Endothelial cell of umbilical vein (primary cell): ENCODE results near the gene ARHGDIB. TPM values are rescaled to one million over a fixed set of nuclear protein-coding genes. Genes with fewer than 3 reads are reported as not detected.

ENCODE experiments used
- BruUV-seq: library from RNA; stranded (reverse); fragments of 400-500 nt; replicated peaks from 2 replicates; lab custom pipeline; 2021; lab: Mats Ljungman, UMichigan
- CTCF ChIA-PET: fragments of 300-600, 350-600 bp; sonication (Branson Sonifier 250); formaldehyde crosslinking; loops from one replicate; lab custom pipeline; 2021; ENCODE audit warnings: antibody characterized with exemption, inconsistent platforms; lab: Charles Lee
- POLR2A ChIA-PET: fragments of 300-600, 350-600 bp; sonication (Branson Sonifier 250); formaldehyde crosslinking; loops from one replicate; lab custom pipeline; 2021; ENCODE audit warnings: antibody characterized with exemption, inconsistent platforms; lab: Charles Lee
- DNase-seq: peaks from one replicate; pipeline ENCODE4 v3.0.0-alpha.2; 2011; ENCODE audit warnings: low read depth, low spot score
- FAIRE-seq: peaks from 2 replicates; lab custom pipeline; 2011; peaks lifted over from hg19 to GRCh38; lab: Jason Lieb, UNC
- H2AFZ ChIP-seq: 2 replicates; pipeline ENCODE4 v1.6.0; 2012; ENCODE audit warnings: low read depth, low read length, control low read depth, inconsistent platforms
- H3K27ac ChIP-seq: 2 replicates; pipeline ENCODE4 v1.5.1; 2011; ENCODE audit warnings: low read depth, mild to moderate bottlenecking, control low read depth, low read length, moderate library complexity; ENCODE audit not compliant: insufficient read depth
- H3K27me3 ChIP-seq, 2 experiments: 2 replicates each; pipeline versions ENCODE4 v1.6.0 to v1.6.1; 2011; ENCODE audit warnings: low read length in 2 of 2, mixed read lengths in 1 of 2; ENCODE audit not compliant: control insufficient read depth in 2 of 2, insufficient read depth in 2 of 2
- H3K36me3 ChIP-seq, 2 experiments: 2 replicates in 1 of 2; 3 replicates in 1 of 2; pipeline ENCODE4 v1.5.1; 2011; ENCODE audit warnings: low read length in 2 of 2, mild to moderate bottlenecking in 1 of 2, moderate library complexity in 1 of 2; ENCODE audit not compliant: control insufficient read depth in 2 of 2, insufficient read depth in 2 of 2; ENCODE audit errors: extremely low read depth in 1 of 2
- H3K4me1 ChIP-seq: 3 replicates; pipeline ENCODE4 v1.5.1; 2011; ENCODE audit warnings: mild to moderate bottlenecking, low read length; ENCODE audit not compliant: control insufficient read depth, insufficient read depth; ENCODE audit errors: extremely low read depth
- H3K4me2 ChIP-seq: 2 replicates; pipeline ENCODE4 v1.6.1; 2011; ENCODE audit warnings: low read length, control low read depth, mixed read lengths; ENCODE audit not compliant: insufficient read depth
- H3K4me3 ChIP-seq, 3 experiments: fragments of 200-600 bp in 1 of 3; sonication (generic), shearing (Covaris generic) in 1 of 3; replicated peaks in 1 of 3; 2 replicates each; pipeline ENCODE4 v1.5.1; 2011 to 2016; ENCODE audit warnings: control low read depth in 3 of 3, low read length in 3 of 3, mild to moderate bottlenecking in 2 of 3, inconsistent platforms in 1 of 3, low read depth in 1 of 3, moderate library complexity in 1 of 3; ENCODE audit not compliant: insufficient read depth in 1 of 3
- H3K79me2 ChIP-seq: 2 replicates; pipeline ENCODE4 v1.6.0; 2012; ENCODE audit warnings: low read length, inconsistent platforms; ENCODE audit not compliant: control insufficient read depth, insufficient read depth
- H3K9ac ChIP-seq: replicated peaks from 2 replicates; pipeline ENCODE3; 2011; ENCODE audit warnings: low read length, control low read depth; ENCODE audit not compliant: insufficient read depth; ENCODE audit errors: extremely low read depth
- H3K9me1 ChIP-seq: replicated peaks from 3 replicates; pipeline ENCODE4 v1.6.0; 2011; ENCODE audit warnings: mild to moderate bottlenecking, low read length; ENCODE audit not compliant: control insufficient read depth, insufficient read depth; ENCODE audit errors: extremely low read depth
- H3K9me3 ChIP-seq: replicated peaks from 2 replicates; pipeline ENCODE4 v1.5.1; 2012; ENCODE audit warnings: low read length, inconsistent platforms; ENCODE audit not compliant: control insufficient read depth, insufficient read depth
- H4K20me1 ChIP-seq: replicated peaks from 2 replicates; pipeline ENCODE3; 2011; ENCODE audit warnings: mild to moderate bottlenecking, low read length; ENCODE audit not compliant: control insufficient read depth, insufficient read depth; ENCODE audit errors: extremely low read depth
- EZH2 ChIP-seq: IDR thresholded peaks from 2 replicates; pipeline ENCODE4 v1.6.1; 2012; ENCODE audit warnings: borderline replicate concordance, low read depth, mild to moderate bottlenecking, moderate library complexity, low read length, inconsistent platforms; ENCODE audit not compliant: severe bottlenecking
- FOS ChIP-seq: IDR thresholded peaks from 2 replicates; pipeline ENCODE4 v1.6.1; 2011; ENCODE audit warnings: mild to moderate bottlenecking, low read length, moderate library complexity, borderline replicate concordance; ENCODE audit not compliant: insufficient read depth
- GATA2 ChIP-seq: IDR thresholded peaks from 2 replicates; pipeline ENCODE4 v1.7.0; 2011; ENCODE audit warnings: low read depth, mild to moderate bottlenecking, moderate library complexity, mixed read lengths, low read length; ENCODE audit not compliant: insufficient read length, insufficient read depth
- JUN ChIP-seq: IDR thresholded peaks from 2 replicates; pipeline ENCODE4 v1.6.1; 2011; ENCODE audit warnings: borderline replicate concordance, low read depth; ENCODE audit not compliant: insufficient read length, insufficient read depth
- MYC ChIP-seq: IDR thresholded peaks from one replicate; pipeline ENCODE4 v1.6.1; 2011; ENCODE audit warnings: mild to moderate bottlenecking, low read depth, low read length
- POLR2A ChIP-seq: IDR thresholded peaks from 2 replicates; pipeline ENCODE4 v1.6.1; 2012; ENCODE audit warnings: low read depth, mild to moderate bottlenecking, control low read depth, low read length
- POLR2AphosphoS5 ChIP-seq: IDR thresholded peaks from 2 replicates; pipeline ENCODE4 v1.6.1; 2012; ENCODE audit warnings: low read depth, mild to moderate bottlenecking, control low read depth, low read length, moderate library complexity; ENCODE audit not compliant: insufficient read depth
- dilution Hi-C: fragments of 300-500 bp; cut with MboI; formaldehyde crosslinking; loops from one replicate; pipeline ENCODE4 v1.15.0; 2019; ENCODE audit warnings: low sequenced_read_pairs; ENCODE audit not compliant: extremely low pct_ligation_motif_present
- intact Hi-C: fragments of 100-400 bp; cut with micrococcal nuclease; formaldehyde crosslinking; loops from one replicate; pipeline ENCODE4 v1.10.0; 2022
- polyA plus RNA-seq, 4 experiments: library from polyadenylated mRNA; depleted of rRNA in 3 of 4; stranded (reverse) in 3 of 4; unstranded in 1 of 4; fragments of >200 nt; gene quantifications; 2 replicates each; pipeline versions ENCODE4 v1.2.1 to v1.2.3, GENCODE V29; 2011 to 2012; ENCODE audit warnings: missing spikeins in 1 of 4
- total RNA-seq: library from RNA; stranded (reverse); gene quantifications from 2 replicates; pipeline ENCODE4 v1.2.3, GENCODE V29; 2021
- TF ChIP-seq, protein P1 (sequence below): IDR thresholded peaks from 2 replicates; pipeline ENCODE4 v1.6.1; 2011; ENCODE audit not compliant: insufficient read depth, insufficient read length
- TF ChIP-seq, protein P2 (sequence below), 2 donors: IDR thresholded peaks; 1 replicate in 1 of 2; 2 replicates in 1 of 2; pipeline ENCODE4 v1.5.1; 2011; ENCODE audit warnings: low read length in 2 of 2, mild to moderate bottlenecking in 2 of 2, moderate library complexity in 2 of 2, control low read depth in 1 of 2, inconsistent platforms in 1 of 2, low read depth in 1 of 2; ENCODE audit not compliant: insufficient read depth in 1 of 2; ENCODE audit errors: extremely low read depth in 1 of 2

The ARHGDIB gene
- total and polyA plus RNA-seq, 2 donors (not counting 3 experiments of a cell fraction or from before 2014, with no cell fraction given), result 483 to 1,200 TPM

DNA sequence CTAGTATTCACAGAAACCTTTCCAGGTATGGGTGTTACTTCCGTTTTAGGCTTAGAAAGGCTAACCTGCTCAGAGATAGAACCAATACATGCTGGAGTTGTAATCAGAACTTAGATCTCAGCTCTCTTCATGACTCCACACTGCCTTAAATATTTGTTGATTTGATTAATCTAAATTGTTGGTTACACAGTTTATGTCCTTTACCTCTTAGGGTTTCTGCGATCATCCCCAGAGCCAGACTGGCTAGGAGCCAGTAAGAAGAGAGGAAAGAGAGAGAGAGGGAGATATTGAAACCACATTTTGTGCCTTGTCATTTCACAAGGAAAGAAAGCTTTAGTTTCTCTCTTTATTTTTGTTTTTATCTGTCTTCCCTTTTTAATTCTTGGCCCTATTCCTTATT is 58.9 kb downstream of the ARHGDIB start:
- peaks cover 22% of the 10 kb centered on the region for H3K4me1 ChIP-seq
- H3K36me3 ChIP-seq, result no peaks in the 10 kb centered on the region
- H4K20me1 ChIP-seq, result no peaks in the 10 kb centered on the region
- no peaks in the 10 kb centered on the region for H3K9me1 ChIP-seq
- H3K9ac ChIP-seq, result no peak overlapping the region
- ChIA-PET POLR2A (no interaction called here), CTCF (interaction anchor here (1.0 to 1.6 kb wide), 4 partner anchors 9 to 68 kb away, joined by 3 to 6 read pairs (median 4); no protein-coding TSS in a partner anchor)
- no peak overlapping the region for H3K4me2 ChIP-seq
- no peak overlapping the region for H2AFZ ChIP-seq
- H3K4me3 ChIP-seq, result no peak overlapping the region
- intact Hi-C loops (no loop called here), dilution Hi-C loops (no loop called here)
- no peak overlapping the region for H3K27ac ChIP-seq
- H3K9me3 ChIP-seq, result no peaks in the 10 kb centered on the region
- no peak for FAIRE-seq
- no peaks in the 10 kb centered on the region for H3K27me3 ChIP-seq
- H3K79me2 ChIP-seq, result no peaks in the 10 kb centered on the region
- peak; percentile 26 for DNase-seq
- TF ChIP-seq JUN (no peak), POLR2AphosphoS5 (no peak), POLR2A (no peak), GATA2 (no peak), EZH2 (no peak), MYC (no peak), FOS (no peak)
- TF ChIP-seq, protein P1, sequence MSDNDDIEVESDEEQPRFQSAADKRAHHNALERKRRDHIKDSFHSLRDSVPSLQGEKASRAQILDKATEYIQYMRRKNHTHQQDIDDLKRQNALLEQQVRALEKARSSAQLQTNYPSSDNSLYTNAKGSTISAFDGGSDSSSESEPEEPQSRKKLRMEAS, result no peak
- TF ChIP-seq, protein P2, sequence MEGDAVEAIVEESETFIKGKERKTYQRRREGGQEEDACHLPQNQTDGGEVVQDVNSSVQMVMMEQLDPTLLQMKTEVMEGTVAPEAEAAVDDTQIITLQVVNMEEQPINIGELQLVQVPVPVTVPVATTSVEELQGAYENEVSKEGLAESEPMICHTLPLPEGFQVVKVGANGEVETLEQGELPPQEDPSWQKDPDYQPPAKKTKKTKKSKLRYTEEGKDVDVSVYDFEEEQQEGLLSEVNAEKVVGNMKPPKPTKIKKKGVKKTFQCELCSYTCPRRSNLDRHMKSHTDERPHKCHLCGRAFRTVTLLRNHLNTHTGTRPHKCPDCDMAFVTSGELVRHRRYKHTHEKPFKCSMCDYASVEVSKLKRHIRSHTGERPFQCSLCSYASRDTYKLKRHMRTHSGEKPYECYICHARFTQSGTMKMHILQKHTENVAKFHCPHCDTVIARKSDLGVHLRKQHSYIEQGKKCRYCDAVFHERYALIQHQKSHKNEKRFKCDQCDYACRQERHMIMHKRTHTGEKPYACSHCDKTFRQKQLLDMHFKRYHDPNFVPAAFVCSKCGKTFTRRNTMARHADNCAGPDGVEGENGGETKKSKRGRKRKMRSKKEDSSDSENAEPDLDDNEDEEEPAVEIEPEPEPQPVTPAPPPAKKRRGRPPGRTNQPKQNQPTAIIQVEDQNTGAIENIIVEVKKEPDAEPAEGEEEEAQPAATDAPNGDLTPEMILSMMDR (IDR thresholded peaks at IDR 0.05; ENCODE audit: extremely low read depth in 1 of 2, insufficient read depth in 1 of 2, low read depth in 1 of 2, low read length in 2 of 2), result no peak
- no TSS peak for BruUV-seq
